H9 (cell line): ENCODE results near the gene MRPL41. TPM values are rescaled to one million over a fixed set of nuclear protein-coding genes. Genes with fewer than 3 reads are reported as not detected.

Source experiments
- DNase-seq: peaks from one replicate; pipeline ENCODE4 v3.0.0-alpha.2; 2017
- H2AFZ ChIP-seq: one replicate; pipeline ENCODE4 v1.6.1; 2013; ENCODE audit warnings: mild to moderate bottlenecking, low read length, control low read depth, moderate library complexity
- H2AK5ac ChIP-seq: 2 replicates; pipeline ENCODE4 v1.6.1; 2013; ENCODE audit warnings: low read length, control low read depth, mixed read lengths; ENCODE audit not compliant: insufficient read length
- H2BK120ac ChIP-seq: one replicate; pipeline ENCODE4 v1.6.1; 2013; ENCODE audit warnings: low read depth, mild to moderate bottlenecking, low read length, control low read depth, inconsistent platforms; ENCODE audit not compliant: poor library complexity, severe bottlenecking
- H2BK12ac ChIP-seq: 2 replicates; pipeline ENCODE4 v1.6.1; 2013; ENCODE audit warnings: low read length, control low read depth, mixed read lengths, low read depth; ENCODE audit not compliant: insufficient read length
- H2BK15ac ChIP-seq: 2 replicates; pipeline ENCODE4 v1.6.1; 2013; ENCODE audit warnings: low read depth, low read length, control low read depth
- H2BK20ac ChIP-seq: one replicate; pipeline ENCODE4 v1.6.1; 2013; ENCODE audit warnings: low read depth, mild to moderate bottlenecking, low read length, control low read depth, inconsistent platforms; ENCODE audit not compliant: poor library complexity, severe bottlenecking
- H2BK5ac ChIP-seq: 2 replicates; pipeline ENCODE4 v1.6.1; 2013; ENCODE audit warnings: low read length, control low read depth, mixed read lengths; ENCODE audit not compliant: insufficient read length
- H3K14ac ChIP-seq: 2 replicates; pipeline ENCODE4 v1.6.1; 2013; ENCODE audit warnings: low read length, control low read depth; ENCODE audit not compliant: insufficient read depth
- H3K18ac ChIP-seq: 2 replicates; pipeline ENCODE4 v1.6.1; 2013; ENCODE audit warnings: low read depth, mild to moderate bottlenecking, mixed read lengths, low read length, control low read depth; ENCODE audit not compliant: insufficient read length
- H3K23ac ChIP-seq: 2 replicates; pipeline ENCODE4 v1.6.1; 2013; ENCODE audit warnings: low read length, control low read depth, mixed read lengths, low read depth; ENCODE audit not compliant: insufficient read length
- H3K23me2 ChIP-seq: 2 replicates; pipeline ENCODE4 v1.6.1; 2013; ENCODE audit warnings: low read depth, mild to moderate bottlenecking, mixed read lengths, low read length, control low read depth; ENCODE audit not compliant: insufficient read length, poor library complexity, severe bottlenecking
- H3K27ac ChIP-seq: 2 replicates; pipeline ENCODE4 v1.5.1; 2013; ENCODE audit warnings: low read length, control low read depth, mixed read lengths, low read depth; ENCODE audit not compliant: insufficient read length
- H3K27me3 ChIP-seq: 2 replicates; pipeline ENCODE4 v1.6.1; 2013; ENCODE audit warnings: low read length, control low read depth, inconsistent platforms; ENCODE audit not compliant: insufficient read depth
- H3K4ac ChIP-seq: 2 replicates; pipeline ENCODE4 v1.6.1; 2013; ENCODE audit warnings: low read depth, mild to moderate bottlenecking, control low read depth, inconsistent platforms, low read length, moderate library complexity
- H3K4me1 ChIP-seq: 2 replicates; pipeline ENCODE4 v1.6.1; 2013; ENCODE audit warnings: low read length, control low read depth, inconsistent platforms; ENCODE audit not compliant: insufficient read depth
- H3K4me2 ChIP-seq: 2 replicates; pipeline ENCODE4 v1.6.1; 2013; ENCODE audit warnings: low read length, control low read depth, mixed read lengths; ENCODE audit not compliant: insufficient read length, insufficient read depth
- H3K56ac ChIP-seq: 2 replicates; pipeline ENCODE4 v1.6.1; 2013; ENCODE audit warnings: low read depth, mild to moderate bottlenecking, mixed read lengths, low read length, control low read depth; ENCODE audit not compliant: insufficient read length
- H3K79me1 ChIP-seq: 2 replicates; pipeline ENCODE4 v1.6.1; 2013; ENCODE audit warnings: low read depth, mild to moderate bottlenecking, moderate library complexity, low read length, control low read depth, inconsistent platforms; ENCODE audit not compliant: insufficient read depth, poor library complexity, severe bottlenecking
- H3K79me2 ChIP-seq: 2 replicates; pipeline ENCODE4 v1.6.1; 2013; ENCODE audit warnings: low read length, control low read depth, inconsistent platforms; ENCODE audit not compliant: insufficient read depth
- H3K9ac ChIP-seq: 2 replicates; pipeline ENCODE4 v1.6.1; 2013; ENCODE audit warnings: low read length, control low read depth, mixed read lengths; ENCODE audit not compliant: insufficient read length; ENCODE audit errors: extremely low read depth
- H3K9me3 ChIP-seq: one replicate; pipeline ENCODE4 v1.6.1; 2013; ENCODE audit warnings: low read depth, low read length, inconsistent platforms; ENCODE audit not compliant: control insufficient read depth
- H3T11ph ChIP-seq: one replicate; pipeline ENCODE4 v1.6.1; 2013; ENCODE audit warnings: mild to moderate bottlenecking, low read length, control low read depth, inconsistent platforms
- H4K20me1 ChIP-seq: one replicate; pipeline ENCODE4 v1.6.1; 2013; ENCODE audit not compliant: control insufficient read depth, insufficient read length, insufficient read depth
- H4K5ac ChIP-seq: 2 replicates; pipeline ENCODE4 v1.6.1; 2013; ENCODE audit warnings: low read depth, mild to moderate bottlenecking, mixed read lengths, low read length, control low read depth; ENCODE audit not compliant: insufficient read length
- H4K8ac ChIP-seq: replicated peaks from 2 replicates; pipeline ENCODE4 v1.6.1; 2013; ENCODE audit warnings: low read length, control low read depth, mixed read lengths, low read depth; ENCODE audit not compliant: insufficient read length
- H4K91ac ChIP-seq: 2 replicates; pipeline ENCODE4 v1.6.1; 2013; ENCODE audit warnings: low read depth, mild to moderate bottlenecking, moderate library complexity, mixed read lengths, low read length, control low read depth; ENCODE audit not compliant: insufficient read length
- H3K27ac Mint-ChIP-seq, 3 experiments: 2 replicates in 2 of 3; 3 replicates in 1 of 3; pipeline ENCODE4 v1.8.0; 2020 to 2021; ENCODE audit warnings: mixed read lengths in 3 of 3, mild to moderate bottlenecking in 1 of 3, moderate library complexity in 1 of 3
- H3K27me3 Mint-ChIP-seq: 2 replicates; pipeline ENCODE4 v1.8.0; 2021; ENCODE audit warnings: low read depth, mild to moderate bottlenecking, moderate library complexity, mixed read lengths
- H3K36me3 Mint-ChIP-seq, 3 experiments: 2 replicates in 2 of 3; 3 replicates in 1 of 3; pipeline ENCODE4 v1.8.0; 2020 to 2021; ENCODE audit warnings: low read depth in 3 of 3, mixed read lengths in 3 of 3; ENCODE audit not compliant: insufficient read depth in 1 of 3
- H3K4me1 Mint-ChIP-seq, 2 experiments: 2 replicates each; pipeline ENCODE4 v1.8.0; 2020; ENCODE audit warnings: mixed read lengths in 2 of 2
- H3K4me3 Mint-ChIP-seq, 2 experiments: 2 replicates in 1 of 2; 3 replicates in 1 of 2; pipeline ENCODE4 v1.8.0; 2020 to 2021; ENCODE audit warnings: mild to moderate bottlenecking in 2 of 2, mixed read lengths in 2 of 2, moderate library complexity in 1 of 2
- H3K9me3 Mint-ChIP-seq, 2 experiments: 2 replicates in 1 of 2; 3 replicates in 1 of 2; pipeline ENCODE4 v1.8.0; 2020; ENCODE audit warnings: mild to moderate bottlenecking in 2 of 2, mixed read lengths in 2 of 2, moderate library complexity in 1 of 2
- CTCF ChIP-seq: fragments of 200-600 bp; sonication (generic); conservative IDR thresholded peaks from 3 replicates; pipeline ENCODE4 v1.8.0; 2021; ENCODE audit warnings: antibody characterized with exemption, mild to moderate bottlenecking
- WGBS: extraction: QIAGEN DNeasy Blood & Tissue Kit; methylation state at CpG from one replicate; pipeline ENCODE4 v1.1.7; 2013; ENCODE audit warnings: missing lambda C conversion rate, low lambda C conversion rate, mixed read lengths; ENCODE audit not compliant: insufficient read length; ENCODE audit errors: extremely low coverage; 5-methylcytosine and 5-hydroxymethylcytosine counted together
- total RNA-seq: library from RNA; stranded (reverse); gene quantifications from 2 replicates; pipeline ENCODE4 v1.2.1, GENCODE V29; 2021

Gene MRPL41
- total RNA-seq, 1 experiment from 2014 or later: 52.2 TPM

DNA sequence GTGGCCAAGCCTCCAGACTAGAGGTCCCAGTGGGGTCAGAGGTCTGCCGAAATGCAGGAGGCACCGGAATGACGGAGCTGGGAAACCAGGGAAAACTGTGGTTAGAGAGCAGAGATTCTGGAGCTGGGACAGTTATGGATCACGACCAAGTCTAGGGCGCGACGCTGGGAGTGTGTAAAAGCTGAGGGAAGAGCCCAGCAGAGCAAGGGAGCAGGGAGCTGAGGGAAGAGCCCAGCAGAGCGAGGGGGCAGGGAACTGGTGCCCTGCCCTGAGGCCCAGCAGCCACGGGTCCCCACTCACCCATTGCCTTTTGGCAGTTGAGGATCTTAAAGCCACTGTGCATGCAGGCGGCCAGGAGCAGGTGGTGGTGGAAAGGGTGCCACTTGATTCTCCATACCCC lies 12.5 kb downstream of the MRPL41 start:
- Mint-ChIP-seq H3K4me3 (no peak overlapping the region), H3K9me3 (peaks cover 0 to 2% of the 10 kb centered on the region in 2 experiments; a peak in 1 of 5 replicates), H3K36me3 (peaks cover 41 to 56% (median 56%) of the 10 kb centered on the region in 3 experiments), H3K4me1 (no peaks in the 10 kb centered on the region), H3K27me3 (no peaks in the 10 kb centered on the region), H3K27ac (no peak overlapping the region)
- Histone ChIP-seq H3K9me3 (no peaks in the 10 kb centered on the region), H3K79me1 (no peaks in the 10 kb centered on the region), H3K27me3 (no peaks in the 10 kb centered on the region), H3K56ac (no peak overlapping the region), H3K23me2 (no peaks in the 10 kb centered on the region), H3K18ac (no peak overlapping the region), H3K79me2 (no peaks in the 10 kb centered on the region), H2BK5ac (no peak overlapping the region), H4K20me1 (no peaks in the 10 kb centered on the region), H4K8ac (no peak overlapping the region), H3T11ph (no peak overlapping the region), H3K4me2 (no peak overlapping the region), H3K14ac (no peak overlapping the region), H4K5ac (no peak overlapping the region), H2BK20ac (no peak overlapping the region), H3K27ac (no peak overlapping the region), H2BK15ac (no peak overlapping the region), H4K91ac (no peak overlapping the region), H3K4ac (no peak overlapping the region), H3K23ac (no peak overlapping the region), H2BK120ac (no peak overlapping the region), H2AK5ac (no peak overlapping the region), H3K4me1 (no peaks in the 10 kb centered on the region), H2AFZ (no peak overlapping the region), H3K9ac (no peak overlapping the region), H2BK12ac (no peak overlapping the region)
- no peak for TF ChIP-seq CTCF
- DNase-seq: no peak
- no CpG with 5 or more reads among the region's 10 CpGs for WGBS
